A673 (cell line): ENCODE results near the gene UGP2.
"Not testable (repeated sequence)": the region's sequence is repeated elsewhere in the genome, so short reads cannot be mapped to it uniquely, and the experiment has no call there.

Source experiments
- EZH2 ChIP-seq: fragments of 200-600 bp; sonication (generic); IDR thresholded peaks from 2 replicates; pipeline ENCODE4 v1.6.1; 2017; ENCODE audit warnings: borderline replicate concordance, low read depth, mild to moderate bottlenecking, mixed read lengths, antibody characterized with exemption, low read length; ENCODE audit not compliant: poor library complexity, severe bottlenecking
- TF ChIP-seq, protein P1 (sequence below): fragments of 300-800, 200-600 bp; sonication (generic); conservative IDR thresholded peaks from 2 replicates; pipeline ENCODE4 v1.5.1; 2017; ENCODE audit warnings: low read depth, mild to moderate bottlenecking, antibody characterized with exemption, low read length, moderate library complexity, mixed read lengths

DNA sequence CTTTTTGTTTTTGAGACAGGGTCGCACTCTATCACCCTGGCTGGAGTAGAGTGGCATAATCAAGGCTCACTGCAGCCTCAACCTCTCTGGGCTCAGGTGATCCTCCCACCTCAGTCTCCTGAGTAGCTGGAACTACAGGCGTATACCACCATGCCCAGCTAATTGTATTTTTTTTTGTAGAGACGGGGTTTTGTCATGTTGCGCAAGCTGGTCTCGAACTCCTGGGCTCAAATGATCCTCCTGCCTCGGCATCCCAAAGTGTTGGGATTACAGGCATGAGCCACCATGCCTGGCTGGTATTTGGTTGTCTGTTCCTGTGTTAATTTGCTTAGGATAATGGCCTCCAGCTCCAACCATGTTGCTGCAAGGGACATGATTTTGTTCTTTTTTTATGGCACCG is 29.8 kb upstream of the UGP2 start:
- not testable (repeated sequence) for TF ChIP-seq EZH2
- TF ChIP-seq, protein P1, sequence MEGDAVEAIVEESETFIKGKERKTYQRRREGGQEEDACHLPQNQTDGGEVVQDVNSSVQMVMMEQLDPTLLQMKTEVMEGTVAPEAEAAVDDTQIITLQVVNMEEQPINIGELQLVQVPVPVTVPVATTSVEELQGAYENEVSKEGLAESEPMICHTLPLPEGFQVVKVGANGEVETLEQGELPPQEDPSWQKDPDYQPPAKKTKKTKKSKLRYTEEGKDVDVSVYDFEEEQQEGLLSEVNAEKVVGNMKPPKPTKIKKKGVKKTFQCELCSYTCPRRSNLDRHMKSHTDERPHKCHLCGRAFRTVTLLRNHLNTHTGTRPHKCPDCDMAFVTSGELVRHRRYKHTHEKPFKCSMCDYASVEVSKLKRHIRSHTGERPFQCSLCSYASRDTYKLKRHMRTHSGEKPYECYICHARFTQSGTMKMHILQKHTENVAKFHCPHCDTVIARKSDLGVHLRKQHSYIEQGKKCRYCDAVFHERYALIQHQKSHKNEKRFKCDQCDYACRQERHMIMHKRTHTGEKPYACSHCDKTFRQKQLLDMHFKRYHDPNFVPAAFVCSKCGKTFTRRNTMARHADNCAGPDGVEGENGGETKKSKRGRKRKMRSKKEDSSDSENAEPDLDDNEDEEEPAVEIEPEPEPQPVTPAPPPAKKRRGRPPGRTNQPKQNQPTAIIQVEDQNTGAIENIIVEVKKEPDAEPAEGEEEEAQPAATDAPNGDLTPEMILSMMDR = not testable (repeated sequence)
